Upper lobe of right lung (tissue), 1 donor: Measurements from ENCODE around the gene UBAC2. TPM values are rescaled to one million over a fixed set of nuclear protein-coding genes. Genes with fewer than 3 reads are reported as not detected.

Experiments
- ATAC-seq: fragments of 200-7000 bp; cut with Tn5 transposase; one replicate; pipeline ENCODE4 v1.9.1; 2020; ENCODE audit warnings: mild to moderate bottlenecking, moderate library complexity
- DNase-seq: peaks from one replicate; pipeline ENCODE4 v3.0.0-alpha.2; 2020
- H3K27ac ChIP-seq: fragments of 200-600 bp; one replicate; pipeline ENCODE4 v1.8.0; 2022
- H3K27me3 ChIP-seq: fragments of 200-600 bp; one replicate; pipeline ENCODE4 v1.8.0; 2022; ENCODE audit warnings: mild to moderate bottlenecking
- H3K36me3 ChIP-seq: fragments of 200-600 bp; one replicate; pipeline ENCODE4 v1.8.0; 2022
- H3K4me1 ChIP-seq: fragments of 200-600 bp; one replicate; pipeline ENCODE4 v1.8.0; 2022
- H3K4me3 ChIP-seq: fragments of 200-600 bp; one replicate; pipeline ENCODE4 v1.8.0; 2022; ENCODE audit warnings: mild to moderate bottlenecking
- H3K9me3 ChIP-seq: fragments of 200-600 bp; one replicate; pipeline ENCODE4 v1.8.0; 2022
- CTCF ChIP-seq: fragments of 200-600 bp; IDR thresholded peaks from one replicate; pipeline ENCODE4 v1.8.0; 2022; ENCODE audit warnings: antibody characterized with exemption
- intact Hi-C: fragments of 100-400 bp; cut with DNase I; formaldehyde crosslinking; loops from one replicate; pipeline ENCODE4 v1.11.0; 2022
- total RNA-seq: library from RNA; stranded (reverse); fragmentation: NEBNext Ultra II Directional; extraction: Animal tissue kit (Norgen Biotek cat#: 25700); gene quantifications from one replicate; pipeline ENCODE4 v1.2.1, GENCODE V29; 2021
- donor health status: DM: no; HTN: yes; CAD: no; lungs with severe emphysema.

UBAC2 gene
- total RNA-seq, 1 donor from 2014 or later = 50.2 TPM

GRCh38 chr13:99294198-99294597, 93.5 kb downstream of the UBAC2 start:
- Histone ChIP-seq H3K27ac (no peak overlapping the region), H3K27me3 (no peaks in the 10 kb centered on the region), H3K9me3 (no peaks in the 10 kb centered on the region), H3K4me3 (no peak overlapping the region), H3K36me3 (peaks cover 13% of the 10 kb centered on the region), H3K4me1 (no peaks in the 10 kb centered on the region)
- intact Hi-C loops = no loop called here
- DNase-seq (no peak), ATAC-seq (no peak)
- no peak for TF ChIP-seq CTCF

GRCh38 chr13:99294958-99295357, 94.3 kb downstream of the UBAC2 start:
- Histone ChIP-seq H3K36me3 (peaks cover 13% of the 10 kb centered on the region), H3K27ac (no peak overlapping the region), H3K27me3 (no peaks in the 10 kb centered on the region), H3K4me3 (no peak overlapping the region), H3K9me3 (no peaks in the 10 kb centered on the region), H3K4me1 (no peaks in the 10 kb centered on the region)
- DNase-seq (no peak), ATAC-seq (no peak)
- TF ChIP-seq CTCF = no peak
- intact Hi-C loops = no loop called here

GRCh38 chr13:99295488-99296252, 95.0 kb downstream of the UBAC2 start:
- H3K4me3 ChIP-seq = no peak overlapping the region
- ATAC-seq = no peak
- intact Hi-C loops = no loop called here

GRCh38 chr13:99296398-99296797, 95.7 kb downstream of the UBAC2 start:
- no peak for TF ChIP-seq CTCF
- DNase-seq (no peak), ATAC-seq (no peak)
- H3K9me3 ChIP-seq = no peaks in the 10 kb centered on the region
- H3K27me3 ChIP-seq = no peaks in the 10 kb centered on the region
- no peak overlapping the region for H3K27ac ChIP-seq
- peaks cover 13% of the 10 kb centered on the region for H3K36me3 ChIP-seq
- H3K4me1 ChIP-seq = no peaks in the 10 kb centered on the region
- H3K4me3 ChIP-seq = no peak overlapping the region
- intact Hi-C loops = no loop called here

More at GRCh38 chr13:99295488-99296252, 95.0 kb downstream of the UBAC2 start:
- H3K9me3 ChIP-seq = no peaks in the 10 kb centered on the region
- H3K36me3 ChIP-seq = peaks cover 13% of the 10 kb centered on the region
- no peak overlapping the region for H3K27ac ChIP-seq
- no peaks in the 10 kb centered on the region for H3K4me1 ChIP-seq
- H3K27me3 ChIP-seq = no peaks in the 10 kb centered on the region
- no peak for DNase-seq
- no peak for TF ChIP-seq CTCF

GRCh38 chr13:99297331-99297730, 96.7 kb downstream of the UBAC2 start:
- H3K36me3 ChIP-seq = peaks cover 13% of the 10 kb centered on the region
- no peak for TF ChIP-seq CTCF
- DNase-seq (no peak), ATAC-seq (no peak)
- H3K27ac ChIP-seq = no peak overlapping the region
- no peaks in the 10 kb centered on the region for H3K4me1 ChIP-seq
- H3K27me3 ChIP-seq = no peaks in the 10 kb centered on the region
- no peaks in the 10 kb centered on the region for H3K9me3 ChIP-seq
- no peak overlapping the region for H3K4me3 ChIP-seq
- intact Hi-C loops = no loop called here

- no peak for TF ChIP-seq CTCF
- H3K27me3 ChIP-seq = no peaks in the 10 kb centered on the region
- H3K27ac ChIP-seq = no peak overlapping the region
- ATAC-seq (no peak), DNase-seq (no peak)
- no peaks in the 10 kb centered on the region for H3K4me1 ChIP-seq
- intact Hi-C loops = no loop called here
- H3K36me3 ChIP-seq = peaks cover 13% of the 10 kb centered on the region
- H3K9me3 ChIP-seq = no peaks in the 10 kb centered on the region
- no peak overlapping the region for H3K4me3 ChIP-seq
These were observed 97.4 kb downstream of the UBAC2 start for GRCh38 chr13:99298056-99298455.
